ENCODE measurements around the gene ASGR1.
A peak's percentile ranks its signal among the peaks of the same experiment; 100 is the strongest.
"Not testable (repeated sequence)": the region's sequence is repeated elsewhere in the genome, so short reads cannot be mapped to it uniquely, and the experiment has no call there.

The ASGR1 gene

DNA sequence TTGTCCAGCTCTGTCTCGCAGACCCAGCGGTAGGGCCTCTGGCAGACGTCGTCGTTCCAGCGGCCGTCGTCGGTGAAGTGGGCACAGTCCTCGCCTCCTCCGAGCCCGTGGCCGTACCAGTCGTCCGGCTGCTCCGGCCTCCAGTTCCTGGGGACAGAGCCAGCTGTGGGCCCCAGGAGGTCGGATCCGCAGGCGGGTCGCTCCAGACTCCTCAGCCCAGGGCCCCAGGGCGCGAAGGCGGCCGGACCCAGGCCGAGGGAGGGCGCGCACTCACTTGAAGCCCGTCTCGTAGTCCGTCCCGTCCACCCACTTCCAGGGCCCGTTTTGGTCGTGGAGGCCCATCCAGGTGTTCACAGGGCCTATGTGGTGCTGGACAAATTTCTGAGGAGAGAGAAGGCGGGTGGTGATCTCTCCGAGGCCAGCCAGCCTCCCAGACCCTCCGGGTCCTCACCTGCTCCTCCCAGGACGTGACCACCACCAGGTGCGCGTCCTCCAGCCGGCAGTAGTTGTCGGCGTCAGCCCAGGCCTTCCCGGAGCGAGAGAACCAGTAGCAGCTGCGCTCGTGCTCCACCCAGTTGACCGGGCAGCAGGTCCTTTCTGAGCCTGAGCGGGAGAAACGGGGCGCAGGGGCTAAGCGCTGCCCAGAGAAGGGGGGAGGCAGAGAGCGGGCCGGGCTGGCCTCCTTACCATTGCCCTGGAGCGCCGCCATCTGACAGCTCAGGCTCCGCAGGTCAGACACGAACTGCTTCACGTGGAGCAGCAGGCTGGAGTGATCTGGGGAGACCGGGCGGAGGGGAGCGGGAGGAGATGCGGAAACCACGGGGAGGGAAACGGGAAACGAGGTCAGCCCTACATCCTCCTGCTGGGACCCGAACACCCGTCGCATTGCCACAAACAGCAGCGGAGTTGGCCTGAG lies 5.2 kb downstream of the ASGR1 start:
- peaks cover 13% of the 10 kb centered on the region for H3K9me3 ChIP-seq (ENCODE audit: insufficient read depth, low read depth, low read length)
- no peak overlapping the region for H3K18ac ChIP-seq (ENCODE audit: low read length)
- H3K4me2 ChIP-seq (ENCODE audit: low read length), result peak overlapping the region; percentile 23
- no CpG with 5 or more reads among the region's 69 CpGs for WGBS (ENCODE audit: extremely low coverage, insufficient coverage, insufficient read length)
- no peak overlapping the region for H2BK5ac ChIP-seq (ENCODE audit: low read depth, low read length, poor library complexity)
- peak overlapping the region; percentile 6 for H3K4me3 ChIP-seq (ENCODE audit: low read depth, low read length)
- H3K4ac ChIP-seq (ENCODE audit: low read depth, low read length), result no peak overlapping the region
- DNase-seq, result peak; percentile 9 to 16
- H3K4me1 ChIP-seq (ENCODE audit: control insufficient read depth in 1 of 2, insufficient read depth in 2 of 2, low read length in 2 of 2), result peaks cover 4 to 15% of the 10 kb centered on the region in 2 experiments
- H2AFZ ChIP-seq (ENCODE audit: insufficient read depth, low read length, poor library complexity), result no peak overlapping the region
- peaks cover 2% of the 10 kb centered on the region for H3K79me2 ChIP-seq (ENCODE audit: control insufficient read depth, insufficient read depth, low read length, poor library complexity)
- no peak overlapping the region for H4K12ac ChIP-seq (ENCODE audit: low read depth, low read length)
- no peaks in the 10 kb centered on the region for H3K36me3 ChIP-seq (ENCODE audit: control insufficient read depth in 1 of 2, insufficient read depth in 2 of 2, low read length in 2 of 2)
- no peak overlapping the region for H2BK12ac ChIP-seq (ENCODE audit: low read length)
- H2BK120ac ChIP-seq (ENCODE audit: insufficient read depth, low read length, poor library complexity), result no peak overlapping the region
- no peak overlapping the region for H3K14ac ChIP-seq (ENCODE audit: low read length)
- H4K8ac ChIP-seq (ENCODE audit: low read depth, low read length), result no peak overlapping the region
- H2AK5ac ChIP-seq (ENCODE audit: low read length), result no peak overlapping the region
- no peak overlapping the region for H3K27ac ChIP-seq (ENCODE audit: low read depth, low read length)
- no peak overlapping the region for H3K9ac ChIP-seq (ENCODE audit: low read length)
- no peak overlapping the region for H4K91ac ChIP-seq (ENCODE audit: low read depth, low read length)
- H3K23ac ChIP-seq (ENCODE audit: low read length), result no peak overlapping the region
- no peaks in the 10 kb centered on the region for H3K27me3 ChIP-seq (ENCODE audit: insufficient read depth, low read length)
- H3K79me1 ChIP-seq (ENCODE audit: low read length), result peaks cover 8% of the 10 kb centered on the region

DNA sequence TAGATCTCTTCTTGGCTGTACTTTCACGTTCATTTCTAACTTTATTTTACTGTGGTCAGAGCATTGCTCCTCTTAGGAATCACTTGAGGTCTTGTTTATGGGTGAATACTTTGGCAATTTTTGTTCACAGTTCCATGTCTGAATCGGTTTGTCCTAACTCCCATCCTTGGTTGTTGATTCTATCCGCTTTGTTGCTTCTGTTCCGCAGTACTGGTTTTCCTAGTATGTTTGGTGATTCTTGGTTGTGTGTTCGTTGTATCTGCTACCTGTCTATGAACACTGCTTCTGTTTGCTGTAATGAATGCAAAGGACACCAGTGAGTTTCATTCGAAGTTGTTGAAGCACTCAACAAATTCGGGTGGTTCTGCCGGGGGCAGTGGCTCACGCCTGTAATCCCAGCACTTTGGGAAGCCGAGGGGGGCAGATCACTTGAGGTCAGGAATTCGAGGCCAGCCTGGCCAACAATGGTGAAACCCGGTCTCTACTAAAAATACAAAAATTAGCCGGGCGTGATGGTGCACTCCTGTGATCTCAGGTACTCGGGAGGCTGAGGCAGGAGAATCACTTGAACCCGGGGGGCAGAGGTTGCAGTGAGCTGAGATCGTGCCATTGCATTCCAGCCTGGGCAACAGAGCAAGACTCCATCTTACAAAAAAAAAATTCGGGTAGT lies 6.5 kb downstream of the ASGR1 start:
- H3K4ac ChIP-seq (ENCODE audit: low read depth, low read length); H3K18ac ChIP-seq (ENCODE audit: low read length); H2BK12ac ChIP-seq (ENCODE audit: low read length); H3K14ac ChIP-seq (ENCODE audit: low read length); H3K4me1 ChIP-seq (ENCODE audit: control insufficient read depth in 1 of 2, insufficient read depth in 2 of 2, low read length in 2 of 2); DNase-seq; H2BK120ac ChIP-seq (ENCODE audit: insufficient read depth, low read length, poor library complexity); H3K4me3 ChIP-seq (ENCODE audit: low read depth, low read length); H3K79me1 ChIP-seq (ENCODE audit: low read length); H3K9ac ChIP-seq (ENCODE audit: low read length); H3K27ac ChIP-seq (ENCODE audit: low read depth, low read length); H4K8ac ChIP-seq (ENCODE audit: low read depth, low read length); H3K23ac ChIP-seq (ENCODE audit: low read length); H2BK5ac ChIP-seq (ENCODE audit: low read depth, low read length, poor library complexity); H4K91ac ChIP-seq (ENCODE audit: low read depth, low read length); H2AFZ ChIP-seq (ENCODE audit: insufficient read depth, low read length, poor library complexity); H4K12ac ChIP-seq (ENCODE audit: low read depth, low read length); H2AK5ac ChIP-seq (ENCODE audit: low read length); H3K4me2 ChIP-seq (ENCODE audit: low read length); H3K27me3 ChIP-seq (ENCODE audit: insufficient read depth, low read length); H3K36me3 ChIP-seq (ENCODE audit: control insufficient read depth in 1 of 2, insufficient read depth in 2 of 2, low read length in 2 of 2); H3K79me2 ChIP-seq (ENCODE audit: control insufficient read depth, insufficient read depth, low read length, poor library complexity): not testable (repeated sequence)
- no CpG with 5 or more reads among the region's 18 CpGs for WGBS (ENCODE audit: extremely low coverage, insufficient coverage, insufficient read length)
- H3K9me3 ChIP-seq (ENCODE audit: insufficient read depth, low read depth, low read length), result peaks cover 11% of the 10 kb centered on the region

GRCh38 chr17:7169565-7169908 lies 9.6 kb downstream of the ASGR1 start:
- no CpG with 5 or more reads among the region's 7 CpGs for WGBS (ENCODE audit: extremely low coverage, insufficient coverage, insufficient read length)

DNA sequence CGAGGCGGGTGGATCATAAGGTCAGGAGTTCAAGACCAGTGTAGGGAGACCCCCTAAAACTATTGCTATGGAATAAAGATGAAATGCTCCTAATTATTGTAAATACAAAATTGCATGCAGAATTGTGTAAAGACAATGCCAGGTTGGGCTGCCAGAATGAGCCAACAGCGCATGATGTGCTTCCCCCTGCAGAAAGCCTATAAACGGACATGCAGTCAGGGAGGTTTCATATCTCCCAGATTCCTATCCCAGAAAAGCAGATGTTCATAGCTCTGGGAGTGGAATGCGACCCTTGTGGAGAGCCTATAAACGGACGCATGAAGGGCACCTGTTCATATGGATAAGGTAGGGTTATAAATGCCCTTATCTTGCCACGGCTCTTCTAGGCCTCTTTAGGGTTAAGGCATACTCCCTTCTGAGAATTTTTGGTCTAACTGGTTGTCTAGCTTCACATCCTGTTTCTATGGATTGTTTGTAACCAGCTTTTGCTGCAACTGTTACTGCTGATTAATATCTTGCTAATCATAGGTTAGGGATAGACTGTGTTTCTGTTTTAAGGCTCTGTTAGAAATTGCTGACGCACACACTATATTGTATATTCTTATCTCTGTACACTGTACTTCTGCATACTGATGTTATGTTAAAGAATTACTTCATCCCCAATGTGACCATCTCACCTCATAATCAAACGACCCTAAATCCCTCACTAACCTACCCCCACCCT lies 10.2 kb downstream of the ASGR1 start:
- 100% methylated on average over 1 of the region's 10 CpGs for WGBS (ENCODE audit: extremely low coverage, insufficient coverage, insufficient read length)
- H2BK5ac ChIP-seq (ENCODE audit: low read depth, low read length, poor library complexity); H3K4me2 ChIP-seq (ENCODE audit: low read length); H4K8ac ChIP-seq (ENCODE audit: low read depth, low read length); H3K23ac ChIP-seq (ENCODE audit: low read length); H4K12ac ChIP-seq (ENCODE audit: low read depth, low read length); H3K27me3 ChIP-seq (ENCODE audit: insufficient read depth, low read length); H3K4me1 ChIP-seq (ENCODE audit: control insufficient read depth in 1 of 2, insufficient read depth in 2 of 2, low read length in 2 of 2); DNase-seq; H3K4ac ChIP-seq (ENCODE audit: low read depth, low read length); H2AFZ ChIP-seq (ENCODE audit: insufficient read depth, low read length, poor library complexity); H4K91ac ChIP-seq (ENCODE audit: low read depth, low read length); H3K18ac ChIP-seq (ENCODE audit: low read length); H3K79me2 ChIP-seq (ENCODE audit: control insufficient read depth, insufficient read depth, low read length, poor library complexity); H3K27ac ChIP-seq (ENCODE audit: low read depth, low read length); H2AK5ac ChIP-seq (ENCODE audit: low read length); H3K79me1 ChIP-seq (ENCODE audit: low read length); H3K9me3 ChIP-seq (ENCODE audit: insufficient read depth, low read depth, low read length); H2BK12ac ChIP-seq (ENCODE audit: low read length); H3K14ac ChIP-seq (ENCODE audit: low read length); H3K9ac ChIP-seq (ENCODE audit: low read length); H3K4me3 ChIP-seq (ENCODE audit: low read depth, low read length); H3K36me3 ChIP-seq (ENCODE audit: control insufficient read depth in 1 of 2, insufficient read depth in 2 of 2, low read length in 2 of 2); H2BK120ac ChIP-seq (ENCODE audit: insufficient read depth, low read length, poor library complexity): not testable (repeated sequence)

More at GRCh38 chr17:7169565-7169908, 9.6 kb downstream of the ASGR1 start:
- H3K9ac ChIP-seq (ENCODE audit: low read length); H4K91ac ChIP-seq (ENCODE audit: low read depth, low read length); H3K4me3 ChIP-seq (ENCODE audit: low read depth, low read length); H4K12ac ChIP-seq (ENCODE audit: low read depth, low read length); H3K14ac ChIP-seq (ENCODE audit: low read length); H4K8ac ChIP-seq (ENCODE audit: low read depth, low read length); H2BK120ac ChIP-seq (ENCODE audit: insufficient read depth, low read length, poor library complexity); H3K23ac ChIP-seq (ENCODE audit: low read length); H3K79me1 ChIP-seq (ENCODE audit: low read length); H3K9me3 ChIP-seq (ENCODE audit: insufficient read depth, low read depth, low read length); H3K18ac ChIP-seq (ENCODE audit: low read length); H3K79me2 ChIP-seq (ENCODE audit: control insufficient read depth, insufficient read depth, low read length, poor library complexity); H3K4ac ChIP-seq (ENCODE audit: low read depth, low read length); DNase-seq; H2AK5ac ChIP-seq (ENCODE audit: low read length); H3K27ac ChIP-seq (ENCODE audit: low read depth, low read length); H2BK12ac ChIP-seq (ENCODE audit: low read length); H3K36me3 ChIP-seq (ENCODE audit: control insufficient read depth in 1 of 2, insufficient read depth in 2 of 2, low read length in 2 of 2); H3K4me2 ChIP-seq (ENCODE audit: low read length); H2BK5ac ChIP-seq (ENCODE audit: low read depth, low read length, poor library complexity); H3K4me1 ChIP-seq (ENCODE audit: control insufficient read depth in 1 of 2, insufficient read depth in 2 of 2, low read length in 2 of 2); H2AFZ ChIP-seq (ENCODE audit: insufficient read depth, low read length, poor library complexity); H3K27me3 ChIP-seq (ENCODE audit: insufficient read depth, low read length): not testable (repeated sequence)

Measured in trophoblast cell (in vitro differentiated cells and primary cell).